ENCODE results near the gene ARRB1.

DNA sequence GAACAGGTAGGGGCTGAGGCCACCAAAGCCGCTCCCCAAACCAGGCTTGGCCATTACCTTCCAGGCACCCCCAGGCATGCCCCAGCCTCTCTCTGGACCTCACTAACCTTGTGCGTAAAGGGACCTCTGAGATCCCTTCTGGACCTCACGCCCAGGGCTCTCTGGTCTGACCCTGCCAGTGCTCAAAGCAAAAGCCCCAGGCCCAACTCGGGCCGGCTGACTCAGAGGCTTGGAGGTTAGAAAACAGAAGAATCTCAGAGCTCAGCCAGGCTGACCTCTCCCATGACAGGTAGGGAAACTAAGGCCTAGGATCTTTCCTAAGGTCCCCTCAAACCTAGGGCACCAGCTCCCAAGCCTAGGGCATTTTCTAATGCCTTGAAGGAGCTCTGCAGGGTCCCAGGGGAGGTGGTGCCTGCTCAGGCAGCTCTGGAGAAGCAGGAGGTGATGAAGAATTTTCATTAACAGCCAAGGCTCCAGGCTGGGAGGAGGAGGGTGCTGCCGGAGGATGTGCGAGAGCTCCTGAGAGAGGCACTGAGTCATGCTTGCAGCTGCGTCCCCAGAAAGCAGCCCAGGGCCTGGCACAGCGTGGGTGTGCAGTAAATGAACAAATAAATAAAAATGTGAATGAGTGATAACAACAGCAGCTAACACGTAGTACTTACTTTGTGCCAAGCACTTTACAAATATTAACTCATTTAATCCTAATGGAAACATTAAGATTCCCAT, 25.6 kb downstream of the ARRB1 start:
- TF ChIP-seq, protein P1, sequence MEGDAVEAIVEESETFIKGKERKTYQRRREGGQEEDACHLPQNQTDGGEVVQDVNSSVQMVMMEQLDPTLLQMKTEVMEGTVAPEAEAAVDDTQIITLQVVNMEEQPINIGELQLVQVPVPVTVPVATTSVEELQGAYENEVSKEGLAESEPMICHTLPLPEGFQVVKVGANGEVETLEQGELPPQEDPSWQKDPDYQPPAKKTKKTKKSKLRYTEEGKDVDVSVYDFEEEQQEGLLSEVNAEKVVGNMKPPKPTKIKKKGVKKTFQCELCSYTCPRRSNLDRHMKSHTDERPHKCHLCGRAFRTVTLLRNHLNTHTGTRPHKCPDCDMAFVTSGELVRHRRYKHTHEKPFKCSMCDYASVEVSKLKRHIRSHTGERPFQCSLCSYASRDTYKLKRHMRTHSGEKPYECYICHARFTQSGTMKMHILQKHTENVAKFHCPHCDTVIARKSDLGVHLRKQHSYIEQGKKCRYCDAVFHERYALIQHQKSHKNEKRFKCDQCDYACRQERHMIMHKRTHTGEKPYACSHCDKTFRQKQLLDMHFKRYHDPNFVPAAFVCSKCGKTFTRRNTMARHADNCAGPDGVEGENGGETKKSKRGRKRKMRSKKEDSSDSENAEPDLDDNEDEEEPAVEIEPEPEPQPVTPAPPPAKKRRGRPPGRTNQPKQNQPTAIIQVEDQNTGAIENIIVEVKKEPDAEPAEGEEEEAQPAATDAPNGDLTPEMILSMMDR (IDR thresholded peaks at IDR 0.05): no peak
- TF ChIP-seq EP300 (IDR thresholded peaks at IDR 0.05) (no peak), POLR2A (IDR thresholded peaks at IDR 0.05; ENCODE audit: low read depth) (no peak)
